Common myeloid progenitor, CD34-positive (primary cell): ENCODE results near the gene ACTRT3.

Experiments used
- CTCF ChIA-PET: fragments of 350-600 bp; sonication (Branson Sonifier 250); formaldehyde crosslinking; loops from one replicate; lab custom pipeline; 2021; ENCODE audit warnings: antibody characterized with exemption; lab: Charles Lee
- POLR2A ChIA-PET: fragments of 350-600 bp; sonication (Branson Sonifier 250); formaldehyde crosslinking; loops from one replicate; lab custom pipeline; 2021; ENCODE audit warnings: antibody characterized with exemption; lab: Charles Lee
- DNase-seq, 3 donors: peaks; one replicate each; pipeline versions ENCODE4 v3.0.0 to v3.0.0-alpha.2; 2013
- H3K27ac ChIP-seq, 2 experiments: 1 replicate in 1 of 2; 2 replicates in 1 of 2; pipeline ENCODE4 v1.7.0; 2013; ENCODE audit warnings: inconsistent platforms in 2 of 2, low read length in 2 of 2, mild to moderate bottlenecking in 2 of 2, low read depth in 1 of 2, moderate library complexity in 1 of 2; ENCODE audit not compliant: severe bottlenecking in 2 of 2, insufficient read depth in 1 of 2, poor library complexity in 1 of 2
- H3K27me3 ChIP-seq, 5 experiments: replicated peaks in 2 of 5; 1 replicate in 3 of 5; 2 replicates in 2 of 5; pipeline versions ENCODE4 v1.6.1 to v1.7.0; 2013; ENCODE audit warnings: low read length in 4 of 5, mild to moderate bottlenecking in 2 of 5, moderate library complexity in 2 of 5, inconsistent platforms in 1 of 5; ENCODE audit not compliant: insufficient read depth in 5 of 5, control insufficient read depth in 4 of 5
- H3K36me3 ChIP-seq, 4 experiments: 1 replicate in 2 of 4; 2 replicates in 2 of 4; pipeline versions ENCODE4 v1.6.1 to v1.7.0; 2013; ENCODE audit warnings: low read length in 3 of 4, control low read depth in 1 of 4, mild to moderate bottlenecking in 1 of 4; ENCODE audit not compliant: control insufficient read depth in 4 of 4, insufficient read depth in 4 of 4
- H3K4me1 ChIP-seq, 4 experiments: 1 replicate in 3 of 4; 2 replicates in 1 of 4; pipeline versions ENCODE4 v1.6.1 to v1.7.1; 2013; ENCODE audit warnings: low read length in 3 of 4, mild to moderate bottlenecking in 3 of 4, control low read depth in 1 of 4, inconsistent platforms in 1 of 4, moderate library complexity in 1 of 4; ENCODE audit not compliant: control insufficient read depth in 4 of 4, insufficient read depth in 4 of 4; ENCODE audit errors: control extremely low read depth in 1 of 4
- H3K4me3 ChIP-seq, 7 experiments: 1 replicate in 4 of 7; 2 replicates in 3 of 7; pipeline versions ENCODE4 v1.5.1 to v1.7.0; 2013; ENCODE audit warnings: mild to moderate bottlenecking in 7 of 7, low read length in 6 of 7, moderate library complexity in 6 of 7, inconsistent platforms in 2 of 7, low read depth in 2 of 7, control low read depth in 1 of 7; ENCODE audit not compliant: insufficient read depth in 4 of 7, control insufficient read depth in 1 of 7; ENCODE audit errors: extremely low read depth in 1 of 7
- H3K9me3 ChIP-seq, 5 experiments: 1 replicate in 4 of 5; 2 replicates in 1 of 5; pipeline versions ENCODE4 v1.6.1 to v1.7.1; 2013; ENCODE audit warnings: low read length in 4 of 5, mild to moderate bottlenecking in 2 of 5, inconsistent platforms in 1 of 5, low read depth in 1 of 5, moderate library complexity in 1 of 5; ENCODE audit not compliant: control insufficient read depth in 4 of 5, insufficient read depth in 2 of 5; ENCODE audit errors: control extremely low read depth in 1 of 5
- WGBS: methylation state at CpG from one replicate; pipeline ENCODE4 v1.1.5; 2013; ENCODE audit not compliant: insufficient coverage; 5-methylcytosine and 5-hydroxymethylcytosine counted together

The ACTRT3 gene

GRCh38 chr3:169760479-169760878 is 8.9 kb downstream of the ACTRT3 start:
- ChIA-PET CTCF (interaction anchor here (4.6 kb wide), 1 partner anchor 12 kb away, joined by 25 read pairs; the partner anchor contains the start of gene MYNN), POLR2A (no interaction called here)
- no peaks in the 10 kb centered on the region for H3K36me3 ChIP-seq
- WGBS: 92% methylated on average over 3 of the region's 4 CpGs
- no peak overlapping the region for H3K27ac ChIP-seq
- peak in 1 of 3 donors; percentile 27 for DNase-seq
- H3K4me1 ChIP-seq: peaks cover 10 to 30% (median 19%) of the 10 kb centered on the region in 4 experiments
- peaks cover 0 to 3% (median 0%) of the 10 kb centered on the region in 5 experiments for H3K9me3 ChIP-seq
- no peak overlapping the region for H3K4me3 ChIP-seq
- H3K27me3 ChIP-seq: no peaks in the 10 kb centered on the region

DNA sequence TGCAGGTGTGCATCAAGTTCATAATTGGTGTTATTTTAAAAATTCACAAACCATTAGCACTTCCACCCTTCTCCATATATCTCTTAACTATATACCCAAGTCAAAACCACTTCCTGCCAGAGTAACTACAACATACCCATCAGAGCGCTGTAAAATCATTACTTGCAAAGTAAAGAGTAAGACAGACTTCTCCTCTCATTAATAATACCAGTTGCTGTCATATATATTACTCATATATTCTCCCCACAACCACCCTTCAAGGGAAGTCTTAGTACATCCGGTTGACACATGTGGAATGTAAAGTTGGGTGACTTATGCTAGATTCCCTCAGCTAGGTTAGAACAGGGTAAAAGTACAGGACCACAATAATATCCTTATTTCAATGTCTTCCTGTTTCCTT is 10.1 kb downstream of the ACTRT3 start:
- Histone ChIP-seq H3K9me3 (peaks cover 0 to 3% (median 0%) of the 10 kb centered on the region in 5 experiments), H3K36me3 (no peaks in the 10 kb centered on the region), H3K27ac (no peak overlapping the region), H3K4me1 (peaks cover 7 to 27% (median 17%) of the 10 kb centered on the region in 4 experiments), H3K27me3 (no peaks in the 10 kb centered on the region), H3K4me3 (peak overlapping the region in 1 of 7 experiments; percentile 20)
- ChIA-PET CTCF (interaction anchor here (1.0 kb wide), 1 partner anchor 208 kb away, joined by 3 read pairs; the partner anchor contains the start of gene SEC62), POLR2A (no interaction called here)
- DNase-seq: peak; percentile 43 to 89 (median 82)
- WGBS: no CpG with 5 or more reads among the region's 2 CpGs

DNA sequence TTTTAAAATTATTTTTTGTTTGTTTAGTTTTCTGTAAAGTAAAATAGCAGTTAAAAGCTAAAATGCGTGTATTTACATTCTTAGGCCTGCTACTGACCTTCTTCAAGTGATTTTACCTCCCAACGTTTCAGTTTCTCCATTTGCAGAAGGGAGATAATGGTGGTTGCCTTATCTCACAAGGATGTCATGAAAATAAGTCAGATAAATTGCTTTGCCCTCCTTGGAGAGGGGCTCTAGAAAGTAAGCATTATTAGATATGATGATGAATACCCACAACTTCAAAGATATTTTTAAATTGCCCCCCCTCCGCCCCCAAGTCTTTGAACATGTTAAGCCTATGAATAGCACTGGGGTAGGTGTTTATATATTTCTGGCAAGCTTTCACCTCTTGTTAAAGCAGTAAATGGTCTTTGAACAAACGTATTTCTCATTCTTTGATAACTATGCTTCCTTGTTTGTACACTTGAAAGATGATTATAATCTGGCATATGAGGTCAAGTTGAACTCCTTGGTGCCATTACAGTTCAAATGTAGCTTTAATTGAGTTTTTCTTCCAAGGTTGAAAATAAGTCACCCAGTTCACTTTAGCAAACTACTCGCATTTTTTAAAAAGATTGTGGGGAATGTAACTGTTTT is 10.9 kb downstream of the ACTRT3 start:
- whole genome bisulfite sequencing: 71% methylated on average over 1 of the region's 5 CpGs
- ChIA-PET CTCF (interaction anchor here (0.6 kb wide), 1 partner anchor 1226 kb away, joined by 5 read pairs; no protein-coding TSS in a partner anchor), POLR2A (no interaction called here)
- Histone ChIP-seq H3K4me1 (peaks cover 7 to 19% (median 13%) of the 10 kb centered on the region in 4 experiments), H3K9me3 (peaks cover 0 to 3% (median 0%) of the 10 kb centered on the region in 5 experiments), H3K27me3 (no peaks in the 10 kb centered on the region), H3K36me3 (no peaks in the 10 kb centered on the region), H3K27ac (no peak overlapping the region), H3K4me3 (no peak overlapping the region)
- DNase-seq: peak in 1 of 3 donors; percentile 22

GRCh38 chr3:169755488-169755887 is 13.9 kb downstream of the ACTRT3 start:
- no peak overlapping the region for H3K4me3 ChIP-seq
- DNase-seq: no peak
- H3K27ac ChIP-seq: no peak overlapping the region
- ChIA-PET CTCF (interaction anchor here (1.3 kb wide), 1 partner anchor 9 kb away, joined by 3 read pairs; no protein-coding TSS in a partner anchor), POLR2A (no interaction called here)
- peaks cover 7 to 19% (median 13%) of the 10 kb centered on the region in 4 experiments for H3K4me1 ChIP-seq
- no CpG with 5 or more reads among the region's 2 CpGs for WGBS
- peaks cover 0 to 3% (median 0%) of the 10 kb centered on the region in 5 experiments for H3K9me3 ChIP-seq
- no peaks in the 10 kb centered on the region for H3K27me3 ChIP-seq
- H3K36me3 ChIP-seq: no peaks in the 10 kb centered on the region

DNA sequence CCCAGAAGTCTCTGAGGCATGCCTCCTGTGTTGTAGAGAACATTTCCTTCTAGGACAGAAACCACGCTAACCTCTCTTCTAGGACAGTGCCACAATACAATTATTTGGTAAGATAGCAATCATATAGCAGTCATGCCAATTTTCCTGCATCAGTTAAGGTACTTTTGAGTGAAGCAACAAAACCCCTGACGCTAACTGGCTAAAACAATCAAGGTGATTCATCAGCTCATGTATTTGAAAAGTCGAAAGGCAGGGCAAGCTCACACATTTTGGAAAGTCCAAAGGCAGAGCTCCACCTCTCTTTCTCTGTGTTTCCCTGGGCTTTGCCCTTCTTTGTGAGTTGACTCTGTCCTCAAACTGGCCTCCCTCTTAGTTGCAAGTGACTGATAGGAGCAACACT is 14.7 kb downstream of the ACTRT3 start:
- Histone ChIP-seq H3K4me3 (no peak overlapping the region), H3K36me3 (no peaks in the 10 kb centered on the region), H3K27me3 (no peaks in the 10 kb centered on the region), H3K27ac (no peak overlapping the region), H3K9me3 (no peaks in the 10 kb centered on the region), H3K4me1 (peaks cover 6 to 14% (median 9%) of the 10 kb centered on the region in 4 experiments)
- CTCF ChIA-PET: interaction anchor here (1.3 to 1.7 kb wide), 2 partner anchors 8 to 9 kb away, joined by 3 to 11 read pairs; no protein-coding TSS in a partner anchor
- DNase-seq: no peak
- WGBS: 100% methylated on average over 2 of the region's 3 CpGs
- POLR2A ChIA-PET: no interaction called here

DNA sequence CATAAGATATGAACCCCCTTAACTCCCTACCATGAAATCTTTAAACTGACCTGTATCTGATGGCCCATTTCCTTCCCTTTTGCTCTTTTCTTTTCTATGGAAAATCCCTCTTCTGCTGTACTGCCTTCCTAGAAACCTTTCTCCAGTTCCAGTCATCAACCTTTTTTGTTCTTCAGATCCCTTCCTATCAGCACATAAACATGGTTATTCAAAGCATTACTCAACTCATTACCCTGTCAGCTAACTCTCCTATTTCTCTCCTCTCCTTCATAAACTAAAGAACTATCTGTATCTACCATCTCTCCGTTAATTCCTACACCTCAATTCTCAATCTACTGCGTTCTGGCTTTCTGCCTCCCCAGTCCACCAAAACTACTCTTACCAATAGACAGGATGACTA is 17.5 kb downstream of the ACTRT3 start:
- WGBS: no CpG with 5 or more reads among the region's 2 CpGs
- no peak for DNase-seq
- no peak overlapping the region for H3K27ac ChIP-seq
- ChIA-PET POLR2A (no interaction called here), CTCF (no interaction called here)
- peaks cover 0 to 4% (median 2%) of the 10 kb centered on the region in 4 experiments for H3K4me1 ChIP-seq
- H3K36me3 ChIP-seq: no peaks in the 10 kb centered on the region
- no peak overlapping the region for H3K4me3 ChIP-seq
- H3K27me3 ChIP-seq: no peaks in the 10 kb centered on the region
- H3K9me3 ChIP-seq: no peaks in the 10 kb centered on the region

- ChIA-PET POLR2A (no interaction called here), CTCF (no interaction called here)
- Histone ChIP-seq H3K9me3 (no peaks in the 10 kb centered on the region), H3K4me1 (peaks cover 0 to 6% (median 2%) of the 10 kb centered on the region in 4 experiments), H3K27me3 (no peaks in the 10 kb centered on the region), H3K27ac (no peak overlapping the region), H3K4me3 (no peak overlapping the region), H3K36me3 (no peaks in the 10 kb centered on the region)
- no peak for DNase-seq
- WGBS: 89% methylated on average over 2 of the region's 2 CpGs
Measured at GRCh38 chr3:169750665-169751064, 18.7 kb downstream of the ACTRT3 start.
